Endometrial microvascular endothelial cells (primary cell): Measurements from ENCODE around the gene SLC6A16. TPM values are rescaled to one million over a fixed set of nuclear protein-coding genes. Genes with fewer than 3 reads are reported as not detected.

Source experiments
- total RNA-seq: library from RNA; depleted of rRNA; stranded (reverse); fragments of >200 nt; gene quantifications from one replicate; pipeline ENCODE4 v1.2.3, GENCODE V29; 2015; ENCODE audit errors: inconsistent ontology term

SLC6A16 gene
- total RNA-seq, 1 donor from 2014 or later, result not detected

Other genes starting within 250 kb of the SLC6A16 start
- gene SNRNP70, start 239.7 kb downstream of the SLC6A16 start, total RNA-seq, result 260 TPM
- gene LIN7B, start 210.8 kb downstream of the SLC6A16 start, total RNA-seq, result 0.74 TPM
- gene C19orf73, start 206.0 kb downstream of the SLC6A16 start, total RNA-seq, result 0.74 TPM
- 1.9 TPM for gene PPFIA3, start 205.6 kb downstream of the SLC6A16 start, total RNA-seq
- not detected for gene HRC, start 169.8 kb downstream of the SLC6A16 start, total RNA-seq
- 27.8 TPM for gene TRPM4, start 167.4 kb downstream of the SLC6A16 start, total RNA-seq
- not detected for gene CD37, start 10.2 kb upstream of the SLC6A16 start, total RNA-seq
- 86.6 TPM for gene TEAD2, start 37.2 kb upstream of the SLC6A16 start, total RNA-seq
- gene DKKL1, start 38.7 kb upstream of the SLC6A16 start, total RNA-seq, result not detected
- not detected for gene KASH5, start 63.1 kb upstream of the SLC6A16 start, total RNA-seq
- gene PTH2, start 98.2 kb upstream of the SLC6A16 start, total RNA-seq, result not detected
- not detected for gene GFY, start 100.2 kb upstream of the SLC6A16 start, total RNA-seq
- gene SLC17A7, start 116.3 kb upstream of the SLC6A16 start, total RNA-seq, result not detected
- 97.7 TPM for gene PIH1D1, start 126.6 kb upstream of the SLC6A16 start, total RNA-seq
- 67.4 TPM for gene ALDH16A1, start 128.0 kb upstream of the SLC6A16 start, total RNA-seq
- 2.6 TPM for gene FLT3LG, start 149.0 kb upstream of the SLC6A16 start, total RNA-seq
- 2,035 TPM for gene RPL13A, start 162.4 kb upstream of the SLC6A16 start, total RNA-seq
- gene RPS11, start 171.2 kb upstream of the SLC6A16 start, total RNA-seq, result 3,348 TPM
- gene FCGRT, start 187.5 kb upstream of the SLC6A16 start, total RNA-seq, result 93.4 TPM
- gene RCN3, start 202.8 kb upstream of the SLC6A16 start, total RNA-seq, result 38.2 TPM